Activated B cell treated with CpG ODN at 0.5 μM for 24 hours (primary cell): ENCODE measurements around the gene OR6K2. TPM values are rescaled to one million over a fixed set of nuclear protein-coding genes. Genes with fewer than 3 reads are reported as not detected.

Experiments used
- ATAC-seq: fragments of 200-7000 bp; cut with Tn5 transposase; one replicate; pipeline ENCODE4 v1.10.0; 2021; ENCODE audit warnings: low read depth, mild to moderate bottlenecking, moderate library complexity
- CTCF ChIA-PET: fragments of 350-600 bp; sonication (Branson Sonifier 250); formaldehyde crosslinking; loops from one replicate; lab custom pipeline; 2021; ENCODE audit warnings: antibody characterized with exemption; lab: Charles Lee
- POLR2A ChIA-PET: fragments of 350-600 bp; sonication (Branson Sonifier 250); formaldehyde crosslinking; loops from one replicate; lab custom pipeline; 2021; ENCODE audit warnings: antibody characterized with exemption; lab: Charles Lee
- DNase-seq: peaks from one replicate; pipeline ENCODE4 v3.0.0; 2022
- H3K27ac Mint-ChIP-seq: one replicate; pipeline ENCODE4 v1.8.0; 2020; ENCODE audit warnings: mixed read lengths
- H3K27me3 Mint-ChIP-seq: one replicate; pipeline ENCODE4 v1.8.0; 2021; ENCODE audit warnings: mixed read lengths
- H3K36me3 Mint-ChIP-seq: one replicate; pipeline ENCODE4 v1.8.0; 2021; ENCODE audit warnings: low read depth, mixed read lengths
- H3K4me1 Mint-ChIP-seq: one replicate; pipeline ENCODE4 v1.8.0; 2021; ENCODE audit warnings: mixed read lengths
- H3K4me3 Mint-ChIP-seq: one replicate; pipeline ENCODE4 v1.8.0; 2020; ENCODE audit warnings: mild to moderate bottlenecking, mixed read lengths
- H3K9me3 Mint-ChIP-seq: one replicate; pipeline ENCODE4 v1.8.0; 2020; ENCODE audit warnings: mixed read lengths
- CTCF ChIP-seq: fragments of 200-600 bp; IDR thresholded peaks from one replicate; pipeline ENCODE4 v1.8.0; 2022; ENCODE audit warnings: antibody characterized with exemption, mild to moderate bottlenecking
- intact Hi-C: fragments of 100-400 bp; cut with micrococcal nuclease; formaldehyde crosslinking; loops from one replicate; pipeline ENCODE4 v1.15.1; 2024
- total RNA-seq: library from RNA; stranded (reverse); gene quantifications from 2 replicates; pipeline ENCODE4 v1.2.3, GENCODE V29; 2022

OR6K2 gene
- total RNA-seq, 1 donor from 2014 or later: not detected

DNA sequence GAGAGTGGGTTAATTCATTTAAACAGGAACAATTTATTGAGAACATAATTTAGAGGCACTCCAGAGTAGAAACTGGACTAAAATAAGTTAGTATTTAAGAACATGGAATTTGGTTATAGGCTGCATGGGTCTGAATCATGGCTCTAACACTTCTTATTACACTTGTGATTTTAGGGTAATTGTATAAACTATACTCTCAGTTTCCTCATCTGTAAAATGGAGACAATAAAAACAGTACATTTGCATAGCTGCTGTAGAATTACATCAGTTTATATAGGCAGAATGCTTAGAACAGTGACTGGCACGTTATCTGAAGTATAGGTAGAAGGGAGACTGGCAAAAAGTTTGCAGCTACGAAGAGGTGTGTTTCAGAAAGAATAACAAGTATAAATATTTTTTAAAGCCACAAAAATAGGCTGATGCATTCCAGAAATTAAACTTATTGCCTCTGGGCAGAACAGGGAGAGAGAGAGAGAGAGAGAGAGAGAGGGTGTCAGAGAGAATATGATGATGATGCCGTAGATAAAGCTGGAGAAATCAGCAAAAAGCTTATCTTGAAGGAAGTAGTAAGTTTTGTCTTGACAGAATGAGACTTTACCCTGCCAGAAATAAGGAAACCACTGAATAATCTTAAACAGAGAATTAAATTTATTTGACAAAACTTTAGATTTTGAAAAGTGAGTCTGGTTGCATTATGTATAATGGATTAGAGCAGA lies 28.2 kb upstream of the OR6K2 start:
- intact Hi-C loops: no loop called here
- Mint-ChIP-seq H3K9me3 (no peaks in the 10 kb centered on the region), H3K27me3 (peaks cover 15% of the 10 kb centered on the region), H3K4me1 (no peaks in the 10 kb centered on the region), H3K27ac (no peak overlapping the region), H3K36me3 (no peaks in the 10 kb centered on the region), H3K4me3 (no peak overlapping the region)
- no peak for TF ChIP-seq CTCF
- CTCF ChIA-PET: no interaction called here
- DNase-seq (no peak), ATAC-seq (no peak)
- POLR2A ChIA-PET: no interaction called here

DNA sequence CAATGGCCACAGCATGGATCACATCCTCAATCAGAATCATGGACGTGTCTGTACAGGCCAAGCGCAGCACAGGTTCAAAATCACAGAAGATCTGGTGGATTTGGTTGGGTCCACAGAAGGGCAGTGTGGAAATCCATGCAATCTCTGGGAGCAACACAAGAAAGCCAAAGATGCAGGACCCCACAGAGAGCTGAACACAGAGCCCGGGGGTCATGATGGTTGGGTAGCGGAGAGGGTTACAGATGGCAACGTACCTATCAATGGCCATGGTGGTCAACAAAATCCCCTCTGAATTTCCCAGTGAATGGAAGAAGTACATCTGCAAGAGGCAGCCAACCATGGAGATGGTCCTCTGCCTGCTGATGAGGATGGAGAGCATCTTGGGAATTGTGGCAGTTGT lies 24.0 kb upstream of the OR6K2 start:
- POLR2A ChIA-PET: no interaction called here

DNA sequence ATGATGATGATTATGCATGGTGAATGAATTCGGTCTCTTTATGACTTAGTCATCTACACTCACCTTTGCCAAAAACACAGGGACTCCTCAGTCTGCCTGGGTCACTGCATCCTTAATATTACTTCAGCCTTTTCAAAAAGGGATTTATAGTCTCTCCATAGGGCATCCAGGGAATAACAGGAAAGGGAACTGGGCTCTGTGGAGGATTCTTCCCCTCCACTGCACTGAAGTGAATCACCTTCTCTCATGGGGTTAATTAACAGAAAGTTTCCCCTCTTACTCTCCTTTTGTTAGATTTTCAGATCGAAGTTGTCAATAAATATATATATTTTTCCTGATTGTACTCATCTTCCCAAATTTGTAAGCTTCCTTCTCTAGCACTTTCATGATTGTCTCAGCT lies 20.2 kb upstream of the OR6K2 start, which contains the start of gene OR6K3:
TSS of gene OR6K3 (minus strand) at position 101 of the 400 bp plus-strand sequence. CDS start 2,605 bp downstream, outside the sequence.
- ChIA-PET CTCF (no interaction called here), POLR2A (no interaction called here)
- DNase-seq (no peak), ATAC-seq (no peak)
- Mint-ChIP-seq H3K9me3 (no peaks in the 10 kb centered on the region), H3K27me3 (peaks cover 23% of the 10 kb centered on the region), H3K4me1 (no peaks in the 10 kb centered on the region), H3K27ac (no peak within 1 kb of the TSS), H3K36me3 (no peaks in the 10 kb centered on the region), H3K4me3 (no peak within 1 kb of the TSS)
- no peak for TF ChIP-seq CTCF
- intact Hi-C loops: no loop called here

More for the DNA sequence above, 24.0 kb upstream of the OR6K2 start:
- ATAC-seq (no peak), DNase-seq (no peak)
- CTCF ChIA-PET: no interaction called here
- no peak for TF ChIP-seq CTCF
- intact Hi-C loops: no loop called here
- H3K27ac Mint-ChIP-seq: no peak overlapping the region
- no peaks in the 10 kb centered on the region for H3K4me1 Mint-ChIP-seq
- H3K4me3 Mint-ChIP-seq: no peak overlapping the region
- no peaks in the 10 kb centered on the region for H3K36me3 Mint-ChIP-seq
- peaks cover 18% of the 10 kb centered on the region for H3K27me3 Mint-ChIP-seq
- no peaks in the 10 kb centered on the region for H3K9me3 Mint-ChIP-seq

GRCh38 chr1:158719664-158720063 lies 19.2 kb upstream of the OR6K2 start:
- no peak for TF ChIP-seq CTCF
- no peak overlapping the region for H3K27ac Mint-ChIP-seq
- peaks cover 23% of the 10 kb centered on the region for H3K27me3 Mint-ChIP-seq
- H3K36me3 Mint-ChIP-seq: no peaks in the 10 kb centered on the region
- DNase-seq (no peak), ATAC-seq (no peak)
- POLR2A ChIA-PET: no interaction called here
- intact Hi-C loops: no loop called here
- H3K9me3 Mint-ChIP-seq: no peaks in the 10 kb centered on the region
- CTCF ChIA-PET: no interaction called here
- no peak overlapping the region for H3K4me3 Mint-ChIP-seq
- no peaks in the 10 kb centered on the region for H3K4me1 Mint-ChIP-seq

- ChIA-PET CTCF (no interaction called here), POLR2A (no interaction called here)
- Mint-ChIP-seq H3K4me3 (no peak overlapping the region), H3K4me1 (no peaks in the 10 kb centered on the region), H3K27me3 (peaks cover 22% of the 10 kb centered on the region), H3K9me3 (no peaks in the 10 kb centered on the region), H3K36me3 (no peaks in the 10 kb centered on the region), H3K27ac (no peak overlapping the region)
- no peak for TF ChIP-seq CTCF
- intact Hi-C loops: no loop called here
- ATAC-seq (no peak), DNase-seq (no peak)
These were observed 16.9 kb upstream of the OR6K2 start for GRCh38 chr1:158717344-158717743.
